CD4-positive, alpha-beta T cell (primary cell): ENCODE measurements around the gene TIMM50. TPM values are rescaled to one million over a fixed set of nuclear protein-coding genes. Genes with fewer than 3 reads are reported as not detected.

Experiments
- ATAC-seq: fragments of 200-7000 bp; cut with Tn5 transposase; one replicate; pipeline ENCODE4 v1.10.0; 2022; ENCODE audit warnings: mild to moderate bottlenecking; ENCODE audit not compliant: poor library complexity
- CTCF ChIA-PET: fragments of 350-600 bp; sonication (Branson Sonifier 250); formaldehyde crosslinking; loops from one replicate; lab custom pipeline; 2021; ENCODE audit warnings: antibody characterized with exemption, inconsistent platforms; lab: Charles Lee
- POLR2A ChIA-PET: fragments of 350-600 bp; sonication (Branson Sonifier 250); formaldehyde crosslinking; loops from one replicate; lab custom pipeline; 2021; ENCODE audit warnings: antibody characterized with exemption, inconsistent platforms; lab: Charles Lee
- DNase-seq, 14 experiments: peaks; one replicate each; pipeline ENCODE4 v3.0.0-alpha.2; 2013 to 2020; ENCODE audit warnings: mixed read lengths in 2 of 14
- H3K27ac ChIP-seq, 2 donors: one replicate each; pipeline versions ENCODE4 v1.5.1 to v1.7.0; 2013; ENCODE audit warnings: low read length in 2 of 2, low read depth in 1 of 2, mild to moderate bottlenecking in 1 of 2
- H3K27me3 ChIP-seq, 2 experiments: 1 replicate in 1 of 2; 2 replicates in 1 of 2; pipeline versions ENCODE4 v1.6.1 to v1.7.0; 2013; ENCODE audit warnings: low read length in 2 of 2, control low read depth in 1 of 2, mild to moderate bottlenecking in 1 of 2, moderate library complexity in 1 of 2; ENCODE audit not compliant: insufficient read depth in 2 of 2, control insufficient read depth in 1 of 2
- H3K36me3 ChIP-seq: one replicate; pipeline ENCODE4 v1.6.1; 2013; ENCODE audit warnings: low read length, control low read depth; ENCODE audit not compliant: insufficient read depth
- H3K4me1 ChIP-seq: one replicate; pipeline ENCODE4 v1.6.1; 2013; ENCODE audit warnings: low read length, control low read depth; ENCODE audit not compliant: insufficient read depth
- H3K4me3 ChIP-seq: one replicate; pipeline ENCODE4 v1.5.1; 2013; ENCODE audit warnings: mild to moderate bottlenecking, low read length, moderate library complexity
- H3K9me3 ChIP-seq, 2 experiments: 1 replicate in 1 of 2; 2 replicates in 1 of 2; pipeline versions ENCODE4 v1.6.1 to v1.7.0; 2013; ENCODE audit warnings: low read length in 2 of 2, mild to moderate bottlenecking in 2 of 2, control low read depth in 1 of 2, moderate library complexity in 1 of 2; ENCODE audit not compliant: control insufficient read depth in 1 of 2, insufficient read depth in 1 of 2
- H3K27ac Mint-ChIP-seq: one replicate; pipeline ENCODE4 v1.8.0; 2020; ENCODE audit warnings: mixed read lengths
- H3K27me3 Mint-ChIP-seq: one replicate; pipeline ENCODE4 v1.8.0; 2021; ENCODE audit warnings: mixed read lengths
- H3K36me3 Mint-ChIP-seq: one replicate; pipeline ENCODE4 v1.8.0; 2021; ENCODE audit warnings: low read depth, mixed read lengths
- H3K4me1 Mint-ChIP-seq: one replicate; pipeline ENCODE4 v1.8.0; 2021; ENCODE audit warnings: low read depth, mixed read lengths
- H3K4me3 Mint-ChIP-seq: one replicate; pipeline ENCODE4 v1.8.0; 2020; ENCODE audit warnings: mild to moderate bottlenecking, mixed read lengths
- H3K9me3 Mint-ChIP-seq: one replicate; pipeline ENCODE4 v1.8.0; 2020; ENCODE audit warnings: mixed read lengths
- CTCF ChIP-seq: fragments of 200-600 bp; IDR thresholded peaks from one replicate; pipeline ENCODE4 v1.8.0; 2022; ENCODE audit warnings: antibody characterized with exemption, mild to moderate bottlenecking
- intact Hi-C, 2 experiments: fragments of 100-400 bp; cut with DNase I in 1 of 2; cut with micrococcal nuclease in 1 of 2; formaldehyde crosslinking; loops; one replicate each; pipeline versions ENCODE4 v1.15.1 to v1.9.0; 2023 to 2025; cut with DNase I, micrococcal nuclease
- total RNA-seq, 174 experiments: library from RNA in 2 of 174; stranded (reverse) in 2 of 174; gene quantifications; one replicate each; pipeline ENCODE4 v1.2.3 and lab custom pipeline; 2021 to 2026

Gene TIMM50
- total RNA-seq, 2 experiments from 2014 or later: 38.3 to 43.4 TPM

GRCh38 chr19:39500543-39500942 lies 19.9 kb downstream of the TIMM50 start:
- peaks cover 36% of the 10 kb centered on the region for H3K4me1 Mint-ChIP-seq
- peaks cover 30% of the 10 kb centered on the region for H3K4me1 ChIP-seq
- no peak for TF ChIP-seq CTCF
- intact Hi-C loops: no loop called here
- H3K36me3 ChIP-seq: no peaks in the 10 kb centered on the region
- DNase-seq: no peak
- peaks cover 48 to 70% of the 10 kb centered on the region in 2 experiments for H3K27me3 ChIP-seq
- H3K36me3 Mint-ChIP-seq: no peaks in the 10 kb centered on the region
- no peak overlapping the region for H3K27ac ChIP-seq
- ChIA-PET POLR2A (no interaction called here), CTCF (interaction anchor here (1.3 to 1.4 kb wide), 2 partner anchors 26 to 32 kb away, joined by 3 to 4 read pairs; partner anchors contain the start of gene EID2B)
- ATAC-seq: no peak
- no peaks in the 10 kb centered on the region for H3K9me3 Mint-ChIP-seq
- peaks cover 71% of the 10 kb centered on the region for H3K27me3 Mint-ChIP-seq
- no peak overlapping the region for H3K4me3 Mint-ChIP-seq
- H3K27ac Mint-ChIP-seq: no peak overlapping the region
- no peak overlapping the region for H3K4me3 ChIP-seq
- H3K9me3 ChIP-seq: peaks cover 0 to 18% of the 10 kb centered on the region in 2 experiments

DNA sequence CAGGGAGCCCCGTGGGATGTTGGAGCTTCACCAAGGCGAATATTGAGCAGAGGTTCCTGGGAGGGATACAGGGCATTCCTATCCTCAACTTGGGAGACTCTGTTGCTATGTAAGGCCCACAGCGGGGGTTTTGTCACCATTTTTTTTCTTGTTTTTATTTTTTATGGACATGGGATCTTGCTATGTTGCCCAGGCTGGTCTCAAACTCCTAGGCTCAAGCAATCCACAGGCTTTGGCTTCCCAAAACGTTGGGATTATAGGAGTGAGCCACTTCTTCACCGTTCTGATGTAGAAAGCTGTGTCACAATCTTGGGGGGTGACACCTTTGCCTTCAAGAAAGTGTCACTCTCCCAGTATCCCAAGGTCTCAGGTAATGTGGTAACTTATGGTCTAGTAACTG lies 20.7 kb downstream of the TIMM50 start:
- peaks cover 55 to 76% of the 10 kb centered on the region in 2 experiments for H3K27me3 ChIP-seq
- peaks cover 38% of the 10 kb centered on the region for H3K4me1 Mint-ChIP-seq
- H3K27ac ChIP-seq: no peak overlapping the region
- peaks cover 30% of the 10 kb centered on the region for H3K4me1 ChIP-seq
- DNase-seq (no peak), ATAC-seq (no peak)
- H3K27me3 Mint-ChIP-seq: peaks cover 74% of the 10 kb centered on the region
- CTCF ChIA-PET: interaction anchor here (1.4 kb wide), 1 partner anchor 27 kb away, joined by 3 read pairs; no protein-coding TSS in a partner anchor
- POLR2A ChIA-PET: no interaction called here
- no peak overlapping the region for H3K4me3 ChIP-seq
- no peak for TF ChIP-seq CTCF
- H3K9me3 ChIP-seq: peaks cover 0 to 20% of the 10 kb centered on the region in 2 experiments
- H3K9me3 Mint-ChIP-seq: no peaks in the 10 kb centered on the region
- no peaks in the 10 kb centered on the region for H3K36me3 ChIP-seq
- no peaks in the 10 kb centered on the region for H3K36me3 Mint-ChIP-seq
- H3K4me3 Mint-ChIP-seq: no peak overlapping the region
- intact Hi-C loops: no loop called here
- no peak overlapping the region for H3K27ac Mint-ChIP-seq

- Histone ChIP-seq H3K27ac (no peak overlapping the region), H3K9me3 (peaks cover 0 to 19% of the 10 kb centered on the region in 2 experiments), H3K4me3 (no peak overlapping the region), H3K4me1 (peaks cover 40% of the 10 kb centered on the region), H3K36me3 (no peaks in the 10 kb centered on the region), H3K27me3 (peaks cover 63 to 77% of the 10 kb centered on the region in 2 experiments)
- H3K9me3 Mint-ChIP-seq: no peaks in the 10 kb centered on the region
- H3K27ac Mint-ChIP-seq: no peak overlapping the region
- H3K36me3 Mint-ChIP-seq: no peaks in the 10 kb centered on the region
- CTCF ChIA-PET: interaction anchor here (0.6 to 1.7 kb wide), 22 partner anchors 9 to 339 kb away, joined by 3 to 18 read pairs (median 4); partner anchors contain the start of genes EID2, EID2B, MED29 and PAF1
- intact Hi-C loops: loop anchor here (2.0 kb wide), 1 partner anchor 62 kb away; no protein-coding TSS in a partner anchor
- H3K4me1 Mint-ChIP-seq: peaks cover 48% of the 10 kb centered on the region
- peak; percentile 68 for TF ChIP-seq CTCF
- DNase-seq (peak; percentile 56 to 94 (median 72)), ATAC-seq (peak; percentile 79)
- peaks cover 82% of the 10 kb centered on the region for H3K27me3 Mint-ChIP-seq
- POLR2A ChIA-PET: interaction anchor here (1.1 to 1.3 kb wide), 3 partner anchors 41 to 104 kb away, joined by 3 to 4 read pairs (median 3); partner anchors contain the start of gene SUPT5H
- no peak overlapping the region for H3K4me3 Mint-ChIP-seq
Measured at GRCh38 chr19:39502640-39503417, 22.2 kb downstream of the TIMM50 start.
